8988T (cell line): Measurements from ENCODE around the gene LRRC63.
"Not testable (repeated sequence)": the region's sequence is repeated elsewhere in the genome, so short reads cannot be mapped to it uniquely, and the experiment has no call there.

ENCODE experiments used
- DNase-seq: peaks from one replicate; pipeline ENCODE4 v3.0.0; 2011

The LRRC63 gene

DNA sequence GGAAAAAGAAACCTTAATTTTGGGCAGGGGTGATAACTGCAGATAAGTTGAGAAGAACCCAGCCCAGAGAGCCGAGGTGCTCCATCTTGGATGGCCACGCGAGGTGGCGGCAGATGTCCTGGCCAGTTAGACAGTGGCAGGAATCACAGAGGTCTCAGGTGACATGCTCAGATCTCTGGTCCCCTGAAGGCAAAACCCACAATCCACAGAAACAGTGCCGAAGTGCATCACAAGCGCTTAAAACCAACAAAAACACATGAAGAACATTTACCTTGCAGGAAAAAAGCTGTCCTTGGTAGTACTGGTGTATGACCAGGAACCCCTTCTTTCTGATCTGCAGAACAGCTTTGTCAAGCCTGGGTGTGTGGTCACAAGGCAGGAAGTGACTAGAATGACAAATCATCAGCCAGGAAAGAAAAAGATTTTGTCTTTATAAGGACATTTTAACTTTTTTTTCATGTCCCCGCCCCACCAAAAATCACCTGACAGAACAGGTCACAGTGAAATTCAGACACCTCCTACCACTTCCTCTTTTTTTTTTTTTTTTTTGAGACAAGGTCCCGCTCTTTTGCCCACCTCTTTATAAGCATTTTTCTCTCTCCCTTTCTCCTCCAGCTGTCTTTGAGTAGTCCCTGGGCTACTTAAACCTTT lies 29.8 kb upstream of the LRRC63 start, which contains the start of gene LCP1:
LCP1 (minus strand) TSS at position 338 of the 651 bp plus-strand sequence. CDS start 22,515 bp downstream, outside the sequence.
- DNase-seq = no peak

DNA sequence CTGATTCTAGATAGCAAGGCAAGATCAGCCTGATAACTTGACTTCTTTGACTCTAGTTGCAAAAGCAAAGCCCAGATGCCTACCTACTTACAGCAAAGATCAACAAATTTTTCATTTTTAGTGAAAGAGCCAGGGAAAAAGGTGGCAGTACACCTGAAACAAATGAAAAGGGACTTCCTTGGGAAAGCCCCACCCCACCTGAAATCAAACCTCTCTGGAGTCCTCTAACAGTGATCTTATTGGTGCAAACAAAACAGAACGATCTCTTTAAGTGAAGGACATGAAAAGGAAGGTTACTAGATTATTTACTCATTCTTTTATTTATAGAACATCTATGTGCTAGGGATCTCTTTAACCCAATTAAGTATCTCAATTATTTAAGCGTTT lies 29.2 kb upstream of the LRRC63 start:
- no peak for DNase-seq

DNA sequence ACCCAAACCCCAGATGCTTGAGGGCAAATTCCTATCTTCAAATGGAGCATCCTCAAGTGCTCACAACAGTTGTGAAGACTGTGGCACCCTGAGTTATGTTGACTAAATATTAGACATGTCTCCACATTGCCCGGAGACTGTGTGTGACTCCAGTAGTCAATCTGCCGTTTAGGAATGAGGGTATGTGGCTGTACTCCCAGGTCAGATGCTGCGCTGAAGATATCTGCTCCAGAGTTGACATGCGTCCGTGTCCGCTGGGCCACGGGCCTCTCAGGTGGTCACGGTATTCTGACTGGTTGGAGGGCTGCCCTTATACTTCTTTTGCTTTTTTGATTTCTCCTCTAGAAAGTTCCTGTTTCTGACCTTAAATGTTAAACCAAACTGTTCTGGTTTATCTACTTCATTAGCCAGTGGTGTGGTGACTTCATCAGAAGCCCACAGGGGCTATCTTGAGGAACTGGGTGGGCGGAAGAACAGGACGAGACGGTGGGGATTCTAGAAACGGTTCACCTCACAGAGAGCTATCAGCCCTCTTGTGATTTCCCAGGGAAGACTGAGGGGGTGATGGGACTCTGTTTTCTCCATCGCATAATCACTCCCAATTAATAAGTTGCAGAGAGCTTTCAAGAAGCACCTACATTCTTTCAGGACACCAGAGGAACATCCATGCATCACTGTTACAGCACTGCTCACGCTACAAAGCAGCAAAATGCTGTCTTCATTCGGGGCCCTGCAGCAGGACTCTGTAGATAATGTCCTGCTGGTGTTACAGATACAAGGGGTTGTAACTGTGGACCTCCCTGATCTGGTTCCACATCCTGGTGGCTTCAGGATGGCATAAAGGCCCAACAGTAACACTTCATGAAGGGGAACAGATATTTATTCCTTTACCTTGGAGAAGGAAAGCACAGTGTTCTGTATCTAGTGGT lies 28.4 kb upstream of the LRRC63 start:
- no peak for DNase-seq

DNA sequence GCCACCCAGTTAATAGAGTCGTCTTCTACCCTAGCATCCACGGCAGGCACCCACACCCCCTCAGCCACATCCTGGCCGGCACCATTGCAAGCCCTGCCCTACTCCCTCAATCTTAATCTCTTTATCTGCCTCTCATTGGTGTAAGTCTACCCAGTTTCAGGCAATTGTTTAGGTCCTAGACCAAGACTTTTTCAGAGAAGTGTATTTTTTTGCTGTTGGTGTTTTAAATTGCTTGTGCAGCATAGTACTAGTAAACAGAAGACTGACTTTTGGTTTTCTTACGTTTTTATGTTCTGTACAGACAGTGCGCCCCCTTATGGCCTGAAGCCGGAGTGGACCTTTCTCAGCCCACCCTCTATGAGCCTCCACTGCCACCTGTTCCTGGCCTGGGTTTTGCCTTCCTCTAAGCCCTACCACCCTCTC lies 27.4 kb upstream of the LRRC63 start:
- DNase-seq = no peak

DNA sequence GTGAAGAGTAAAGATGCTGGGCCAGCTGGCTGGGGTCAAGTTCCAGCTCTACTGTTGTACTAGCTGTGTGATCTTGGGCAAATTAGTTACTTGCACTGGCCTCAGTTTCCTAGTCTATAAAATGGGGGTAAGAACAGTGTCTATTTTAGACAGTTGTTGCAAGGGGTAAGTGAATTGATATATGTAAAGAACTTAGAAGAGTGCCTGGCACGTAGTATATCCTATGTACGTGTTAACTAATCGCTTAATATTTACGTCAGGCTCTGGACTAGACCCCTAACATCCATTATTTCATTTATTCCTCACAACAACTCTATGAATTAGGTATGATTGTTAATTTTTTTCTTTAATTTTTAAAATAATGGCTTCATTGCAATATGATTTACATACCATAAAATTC lies 26.1 kb upstream of the LRRC63 start:
- no peak for DNase-seq

DNA sequence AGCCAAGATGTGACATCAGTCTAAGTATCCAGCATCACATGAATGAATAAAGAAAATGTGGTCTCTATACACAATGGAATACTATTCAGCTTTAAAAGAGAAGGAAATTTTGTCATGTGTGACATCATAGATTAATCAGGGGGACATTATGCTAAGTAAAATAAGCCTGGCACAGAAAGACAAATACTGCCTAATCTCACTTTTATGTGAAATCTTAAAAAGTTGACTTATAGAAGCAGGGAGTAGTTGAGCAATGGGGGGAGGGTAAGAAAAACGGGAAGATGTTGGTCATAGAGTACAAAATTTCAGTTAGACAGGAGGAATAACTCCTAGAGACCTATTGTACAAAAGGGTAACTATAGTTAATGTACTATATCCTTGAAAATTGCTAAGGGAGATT lies 19.3 kb upstream of the LRRC63 start:
- DNase-seq = no peak

DNA sequence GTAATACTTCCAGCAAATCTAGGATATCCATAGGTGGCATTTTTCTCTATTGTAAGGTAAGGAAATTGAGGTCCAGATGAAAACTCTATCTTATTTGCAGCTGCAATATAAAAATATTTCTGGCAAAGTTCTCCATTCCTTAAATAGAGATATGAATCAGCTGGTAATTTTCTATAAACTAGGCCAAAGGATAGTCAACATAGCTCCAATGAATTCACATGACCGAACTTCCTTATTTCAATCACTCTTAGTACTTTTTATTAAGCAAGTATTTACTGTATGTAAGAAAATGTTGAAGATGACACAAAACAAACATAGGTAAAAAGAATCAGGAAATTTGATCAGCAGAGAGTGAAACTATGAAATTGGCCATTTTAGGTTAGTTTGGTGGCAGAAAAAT lies 16.7 kb upstream of the LRRC63 start:
- no peak for DNase-seq

DNA sequence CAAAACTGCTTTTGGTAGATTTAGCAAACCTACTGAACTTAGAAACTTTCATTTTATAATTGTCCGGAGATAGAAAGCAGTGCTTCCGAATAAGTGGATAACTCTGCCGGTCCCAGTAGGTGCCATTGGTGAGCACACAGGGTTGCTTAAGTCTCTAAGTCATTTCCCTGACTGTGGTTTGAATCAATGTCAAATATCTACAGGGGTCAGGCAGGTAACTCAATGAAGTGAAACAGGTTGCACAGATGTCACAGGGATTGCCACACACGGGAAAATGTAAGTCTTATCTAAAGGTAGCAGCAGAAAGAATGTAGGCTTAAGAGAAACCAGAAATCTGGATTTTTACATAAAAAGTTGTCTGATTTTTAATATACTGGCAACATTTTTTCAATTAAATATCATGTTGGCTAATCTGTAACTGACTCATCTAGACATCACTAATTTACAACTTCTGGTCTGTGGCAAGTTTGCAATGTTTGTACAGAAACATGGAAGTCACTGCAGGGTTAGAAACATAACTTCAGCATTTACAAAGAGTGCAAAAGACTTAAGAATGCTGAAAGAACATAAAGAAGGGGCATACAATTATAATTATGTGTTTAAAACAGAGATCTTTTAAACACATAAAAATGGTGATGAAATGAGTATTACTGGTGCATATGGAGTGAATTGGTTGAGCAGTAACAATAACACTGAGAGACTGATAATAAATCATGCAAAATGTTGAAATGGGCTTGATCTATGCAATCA lies 14.3 kb upstream of the LRRC63 start:
- no peak for DNase-seq

DNA sequence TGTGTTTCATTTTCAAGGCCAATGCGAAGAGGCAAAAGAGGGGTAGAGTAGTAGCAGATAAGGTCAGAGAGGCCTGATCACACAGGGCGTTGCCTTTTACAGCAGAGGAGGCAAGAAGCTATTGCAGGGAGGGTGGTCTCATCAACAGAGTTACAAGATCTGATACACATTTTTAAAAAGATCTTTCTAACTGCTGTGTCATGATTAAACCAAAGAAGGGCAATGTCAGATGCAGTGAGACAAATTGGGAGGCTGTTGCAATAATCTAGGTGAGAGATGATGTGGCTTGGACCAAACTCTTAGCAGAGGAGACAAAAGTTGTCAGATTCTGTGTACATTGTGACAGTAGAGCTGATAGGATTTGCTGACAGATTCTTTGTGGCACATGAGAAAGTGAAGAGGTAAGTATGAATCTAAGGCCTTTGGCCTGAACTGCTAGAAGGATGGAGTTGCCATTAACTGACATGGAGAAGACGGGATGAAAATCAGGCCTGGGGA lies 13.0 kb upstream of the LRRC63 start:
- DNase-seq = no peak

DNA sequence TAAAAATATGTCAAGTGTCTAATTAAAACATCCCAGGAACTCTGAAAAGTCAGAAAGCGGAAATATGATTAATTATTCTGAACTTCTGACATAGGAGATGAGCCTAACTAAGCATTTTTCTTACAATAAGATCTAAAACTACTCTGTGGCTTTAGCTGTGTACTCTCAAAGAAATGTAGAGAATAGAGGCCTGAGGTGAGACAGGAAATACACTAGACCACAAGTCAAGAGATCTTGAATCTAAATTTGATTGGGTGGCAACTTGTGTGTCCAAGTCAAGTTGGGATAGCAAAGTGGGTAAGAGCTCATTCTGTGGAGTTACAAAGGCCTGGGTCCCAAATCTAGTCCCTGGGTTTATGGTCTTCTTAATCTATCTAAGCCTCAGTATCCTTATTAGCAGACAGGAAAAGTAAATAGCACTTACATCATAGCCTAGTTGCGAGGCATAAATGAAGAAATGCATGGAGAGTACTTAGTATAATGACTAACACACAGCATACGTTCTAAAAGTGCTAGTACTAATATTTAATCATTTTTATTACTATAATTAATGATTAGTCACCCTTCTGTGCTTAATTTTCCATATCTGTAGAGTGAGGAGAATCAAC lies 9.4 kb upstream of the LRRC63 start:
- DNase-seq = no peak

DNA sequence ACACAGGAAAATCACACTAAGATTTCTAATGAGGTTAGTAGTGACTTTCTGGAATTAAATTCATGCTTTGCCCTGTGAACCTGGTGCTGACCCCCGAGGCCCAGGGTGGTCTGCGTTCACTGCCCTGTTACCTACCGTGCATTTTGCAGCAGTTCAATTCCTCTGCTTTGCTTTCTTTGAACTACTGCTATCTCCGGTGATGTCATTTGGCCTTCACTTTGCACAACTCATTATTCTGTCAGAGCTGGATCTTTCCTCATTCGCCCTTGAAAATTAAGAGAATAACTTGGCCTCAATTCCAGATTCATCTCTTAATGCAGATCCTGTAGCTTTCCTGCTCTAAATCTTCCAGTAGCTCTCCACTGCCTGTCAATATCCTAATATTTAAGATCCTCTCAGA lies 8.8 kb upstream of the LRRC63 start:
- DNase-seq = no peak

DNA sequence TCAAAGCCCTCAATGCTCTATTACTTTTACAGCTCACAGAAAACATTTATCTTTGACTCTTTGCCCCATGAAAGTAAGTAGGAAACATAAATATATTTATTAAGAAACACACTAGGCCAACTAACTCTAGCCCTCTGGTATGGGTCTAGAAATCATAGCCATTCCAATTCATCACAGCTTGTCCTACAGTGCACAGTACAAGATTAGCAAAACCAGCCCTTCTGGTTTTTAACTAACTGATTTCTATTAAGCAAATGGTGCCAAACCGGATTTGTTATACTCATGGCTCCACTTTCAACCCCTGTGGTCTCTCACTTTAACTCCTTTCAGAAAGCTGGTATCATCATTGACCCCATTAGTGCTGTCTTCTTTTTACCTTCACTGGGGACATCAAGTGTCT lies 5.6 kb upstream of the LRRC63 start:
- DNase-seq = no peak

DNA sequence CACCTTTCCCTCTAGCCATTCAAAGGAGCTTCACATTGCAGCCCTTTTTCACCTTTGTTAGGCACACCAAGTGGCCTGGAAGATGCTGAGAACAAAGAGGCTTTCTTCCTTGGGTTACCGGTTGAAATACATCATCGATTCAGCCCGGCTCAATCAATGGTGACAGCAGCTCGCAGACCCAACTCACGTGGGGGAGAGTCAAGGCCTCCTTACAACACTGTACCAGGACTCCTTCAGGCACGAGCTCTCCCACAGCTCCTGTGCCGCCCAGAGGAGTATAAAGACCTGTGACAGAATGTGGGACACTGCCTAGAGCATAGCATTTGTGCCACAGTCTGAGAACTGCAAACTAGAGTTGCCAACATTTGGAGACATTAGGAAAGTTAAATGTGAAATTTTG lies 3.9 kb upstream of the LRRC63 start:
- no peak for DNase-seq

DNA sequence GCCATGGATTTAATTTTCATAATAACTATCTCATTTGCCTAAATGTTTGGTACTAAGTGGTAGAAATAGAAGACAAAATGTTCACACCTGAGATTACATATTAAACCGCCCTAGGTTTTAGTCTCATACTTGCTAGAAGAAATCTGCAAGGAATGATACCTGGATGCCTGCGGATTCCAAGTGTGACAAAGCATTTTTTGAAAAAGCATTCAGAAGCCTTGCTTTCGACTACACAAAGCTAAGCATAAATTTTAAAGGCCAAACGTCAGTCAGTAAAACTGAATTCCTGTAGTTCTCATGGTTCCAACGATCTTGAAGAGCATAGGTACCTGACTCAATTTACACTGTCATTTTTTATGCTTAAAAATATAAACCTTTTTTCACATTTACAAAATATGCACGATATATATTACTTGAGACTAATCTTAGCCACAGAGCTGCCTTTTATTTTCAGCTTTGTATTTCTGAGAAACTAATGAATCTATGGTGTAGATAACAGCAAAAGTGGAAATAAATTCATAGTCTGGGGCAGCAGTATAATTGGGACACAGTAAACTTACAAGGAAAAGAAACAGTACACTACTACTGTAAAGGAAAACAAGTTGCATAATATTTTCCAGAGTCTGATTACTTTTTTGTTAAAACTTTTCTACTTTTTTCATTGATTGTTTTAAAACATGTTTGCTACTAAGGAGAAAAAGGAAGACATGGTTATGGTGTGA lies 1.2 kb upstream of the LRRC63 start:
- DNase-seq = no peak

DNA sequence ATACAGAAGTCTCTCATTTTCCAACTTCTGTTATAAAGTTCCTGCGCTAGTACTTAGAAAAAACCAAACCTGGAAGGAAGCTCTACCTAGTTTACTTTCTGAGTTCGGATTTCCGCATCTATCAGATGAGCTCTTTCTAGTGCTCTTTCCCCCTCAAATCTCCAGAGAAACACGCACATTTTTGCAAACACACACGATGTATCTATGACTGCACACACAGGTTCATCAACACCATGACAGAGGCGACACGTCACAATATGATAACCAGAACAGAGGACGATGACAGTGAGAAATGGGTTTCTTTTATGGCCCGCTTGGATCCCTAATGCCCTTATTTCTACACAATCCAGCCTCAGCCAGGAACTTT lies 629 bp upstream of the LRRC63 start:
- DNase-seq = no peak

DNA sequence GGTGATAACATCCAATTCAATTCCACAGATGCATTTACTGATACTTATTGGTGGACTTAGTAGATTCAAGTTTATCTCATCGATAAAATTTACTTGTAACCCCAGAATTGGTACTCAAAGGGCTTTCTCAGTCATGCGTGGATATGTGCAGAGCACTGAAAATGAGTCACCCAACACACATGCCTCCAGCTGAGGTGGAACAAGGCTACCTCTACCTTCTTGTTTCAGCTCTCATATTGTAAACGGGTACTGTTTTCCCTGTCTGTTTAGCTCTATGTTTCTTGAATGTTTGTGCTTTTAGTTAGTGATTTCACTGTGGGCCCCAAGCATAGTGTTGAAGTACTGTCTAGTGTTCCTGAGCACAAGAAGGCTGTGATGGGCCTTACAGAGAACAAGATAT lies 1.5 kb downstream of the LRRC63 start:
- DNase-seq = no peak

DNA sequence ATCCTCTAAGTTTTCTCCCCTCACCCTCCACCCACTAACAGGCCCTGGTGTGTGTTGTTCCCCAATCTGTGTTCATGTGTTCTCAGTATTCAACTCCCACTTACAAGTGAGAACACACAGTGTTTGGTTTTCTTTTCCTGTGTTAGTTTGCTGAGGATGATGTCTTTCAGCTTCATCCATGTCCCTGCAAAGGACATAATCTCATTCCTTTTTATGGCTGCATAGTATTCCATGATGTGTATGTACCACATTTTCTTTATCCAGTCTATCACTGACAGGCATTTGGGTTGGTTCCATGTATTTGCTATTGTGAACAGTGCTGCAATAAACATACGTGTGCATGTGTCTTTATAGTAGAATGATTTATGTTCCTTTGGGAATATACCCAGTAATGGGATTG lies 3.0 kb downstream of the LRRC63 start:
- DNase-seq = not testable (repeated sequence)

DNA sequence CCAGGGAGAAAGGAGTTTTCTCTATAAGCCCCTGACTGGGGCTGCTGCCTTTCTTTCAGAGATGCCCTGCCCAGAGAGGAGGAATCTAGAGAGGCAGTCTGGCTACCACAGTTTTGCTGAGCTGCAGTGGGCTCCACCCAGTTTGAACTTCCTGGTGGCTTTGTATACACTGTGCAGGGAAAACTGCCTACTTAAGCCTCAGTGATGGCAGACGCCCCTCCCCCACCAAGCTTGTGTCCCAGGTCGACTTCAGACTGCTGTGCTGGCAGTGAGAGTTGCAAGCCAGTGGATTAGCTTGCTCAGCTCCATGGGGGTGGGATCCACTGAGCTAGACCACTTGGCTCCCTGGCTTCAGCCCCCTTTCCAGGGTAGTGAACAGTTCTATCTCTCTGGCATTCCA lies 8.5 kb downstream of the LRRC63 start:
- DNase-seq = not testable (repeated sequence)

DNA sequence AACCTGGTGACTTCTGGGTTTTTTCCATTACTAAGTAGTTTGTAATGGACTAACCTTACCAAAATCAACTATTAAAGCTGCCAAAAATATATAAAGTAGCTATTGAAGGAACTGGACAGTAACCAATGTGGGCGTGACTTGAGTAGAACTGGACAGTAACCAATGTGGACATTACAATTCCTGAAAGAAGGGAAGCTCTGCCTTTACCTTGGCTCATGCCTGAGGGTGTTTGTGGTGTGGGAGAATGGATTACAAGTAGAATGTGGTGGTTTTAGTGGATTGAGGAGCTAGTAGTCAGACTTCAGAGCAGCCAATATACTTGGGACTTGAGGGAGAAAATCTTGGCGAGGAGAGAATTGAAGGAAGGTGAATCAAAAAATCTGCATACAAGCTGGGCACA lies 17.5 kb downstream of the LRRC63 start:
- no peak for DNase-seq

DNA sequence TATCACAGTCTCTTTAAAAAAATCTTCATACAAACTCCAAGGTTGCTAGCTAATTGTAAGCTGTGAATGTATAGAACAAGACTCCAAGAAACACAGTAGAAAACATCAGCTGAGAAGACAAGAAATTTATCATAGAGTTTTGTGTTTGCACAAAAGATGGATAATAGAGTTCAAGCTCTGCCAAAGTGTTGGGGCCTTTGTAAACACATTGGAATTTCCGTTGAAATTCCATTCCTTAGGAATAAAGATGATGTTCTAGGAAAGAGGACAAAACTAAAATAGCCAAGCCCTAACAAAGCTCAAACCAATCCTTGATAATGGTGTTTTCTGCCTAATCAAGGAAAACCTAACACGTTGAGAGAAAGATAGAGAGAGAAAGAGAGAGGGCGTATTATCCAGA lies 20.6 kb downstream of the LRRC63 start:
- DNase-seq = no peak

DNA sequence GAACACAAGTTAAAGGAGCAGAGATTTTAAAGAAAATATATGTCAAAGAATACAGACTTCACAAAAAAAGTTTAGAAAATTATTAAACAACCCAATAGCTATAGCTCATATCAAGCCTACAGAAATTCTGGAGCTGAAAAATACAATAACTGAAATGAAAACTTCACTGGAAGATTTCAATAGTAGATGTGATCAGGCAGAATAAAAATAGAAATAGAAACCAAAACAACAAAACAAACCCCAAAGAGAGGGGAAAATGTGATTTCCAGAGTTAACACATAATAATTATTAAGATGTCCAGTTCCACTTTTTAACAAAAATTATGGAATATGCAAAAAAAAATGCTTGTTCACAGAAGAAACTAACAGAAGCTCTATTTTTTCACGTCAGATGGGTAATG lies 23.6 kb downstream of the LRRC63 start:
- DNase-seq = no peak

DNA sequence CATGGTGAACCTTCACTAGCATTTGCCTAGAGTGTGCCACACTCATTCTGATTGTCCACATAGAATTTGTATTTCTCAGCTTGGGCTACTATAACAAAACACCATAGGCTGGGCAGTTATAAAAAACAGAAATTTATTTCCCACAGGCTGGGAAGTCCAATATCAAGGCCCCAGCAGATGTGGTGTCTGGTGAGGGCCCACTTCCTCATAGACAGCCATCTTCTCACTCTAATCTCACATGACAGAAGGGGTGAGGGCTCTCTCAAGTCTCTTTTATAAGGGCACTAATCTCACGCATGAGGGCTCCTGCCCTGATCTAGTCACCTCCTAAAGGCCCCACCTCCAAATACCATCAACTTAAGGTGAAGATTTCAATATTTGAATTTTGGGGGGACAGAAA lies 53.6 kb downstream of the LRRC63 start:
- DNase-seq = no peak
